Activated CD8-positive, alpha-beta memory T cell treated with anti-CD3 and anti-CD28 coated beads for 48 hours (primary cell): ENCODE results near the gene SNAP25.

Experiments
- DNase-seq, 3 experiments: peaks; one replicate each; pipeline ENCODE4 v3.0.0-alpha.2; 2020; ENCODE audit warnings: low read depth in 2 of 3, low spot score in 2 of 3

The SNAP25 gene

DNA sequence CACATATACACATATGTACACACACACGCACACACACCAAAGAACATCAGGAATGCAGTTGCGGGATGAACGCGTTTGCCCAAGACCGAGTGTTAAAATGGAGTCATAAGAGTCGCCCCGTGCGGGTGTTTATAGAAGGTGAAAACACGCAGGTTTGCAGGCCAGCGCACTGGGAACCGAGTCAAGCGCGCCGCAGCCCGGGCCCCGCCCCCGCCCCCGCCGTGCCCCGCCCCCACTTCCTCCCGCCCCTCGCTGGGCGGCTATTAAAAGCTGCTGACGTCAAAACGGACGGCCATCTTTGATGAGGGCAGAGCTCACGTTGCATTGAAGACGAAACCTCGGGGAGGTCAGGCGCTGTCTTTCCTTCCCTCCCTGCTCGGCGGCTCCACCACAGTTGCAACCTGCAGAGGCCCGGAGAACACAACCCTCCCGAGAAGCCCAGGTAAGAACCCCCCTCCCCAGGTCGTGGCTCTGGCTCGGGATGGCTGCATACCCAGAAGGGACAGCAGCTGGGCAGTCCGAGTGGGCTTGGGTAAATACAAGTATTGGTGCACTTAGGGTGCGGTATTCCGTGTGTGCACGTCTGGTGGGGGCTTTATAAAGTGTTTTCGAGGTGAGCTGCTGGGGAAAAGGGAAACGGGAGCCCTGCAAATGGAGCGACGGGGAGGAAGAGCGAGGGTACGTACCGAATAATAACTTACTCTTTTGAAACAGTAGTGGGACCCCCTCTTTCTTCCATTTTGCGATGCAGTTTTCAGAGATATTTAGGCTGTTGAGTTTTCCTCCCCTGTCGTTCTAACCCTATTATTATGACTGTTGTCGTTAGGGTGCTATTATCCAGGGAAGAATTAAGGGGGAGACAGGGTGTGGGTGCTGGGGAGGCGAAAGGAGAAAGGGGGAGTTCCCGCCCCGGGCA, at the start of gene SNAP25:
Gene SNAP25 (plus strand): TSS at position 295 of the 916 bp plus-strand sequence. CDS start 56,662 bp downstream, outside the sequence.
- DNase-seq = peak in 1 of 3 experiments; percentile 27

DNA sequence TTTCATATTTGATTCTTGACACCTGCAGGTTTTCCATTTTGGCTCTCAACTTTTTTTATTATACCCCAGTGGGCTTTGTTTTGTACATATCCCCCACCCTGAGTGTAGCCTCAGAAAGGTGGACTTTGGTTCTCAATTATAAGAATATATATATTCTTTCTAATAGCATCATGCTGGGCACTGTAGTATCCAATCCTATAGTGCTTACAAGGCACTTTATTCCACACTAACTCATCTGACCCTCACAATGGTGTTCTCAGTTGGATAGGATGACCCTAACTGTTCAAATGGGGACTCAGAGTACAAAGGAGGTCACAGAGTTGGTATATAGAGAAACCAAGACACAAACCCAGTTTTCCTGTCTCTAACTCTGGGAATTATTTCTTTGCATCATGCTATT, 48.9 kb upstream of the SNAP25 start:
- no peak for DNase-seq

DNA sequence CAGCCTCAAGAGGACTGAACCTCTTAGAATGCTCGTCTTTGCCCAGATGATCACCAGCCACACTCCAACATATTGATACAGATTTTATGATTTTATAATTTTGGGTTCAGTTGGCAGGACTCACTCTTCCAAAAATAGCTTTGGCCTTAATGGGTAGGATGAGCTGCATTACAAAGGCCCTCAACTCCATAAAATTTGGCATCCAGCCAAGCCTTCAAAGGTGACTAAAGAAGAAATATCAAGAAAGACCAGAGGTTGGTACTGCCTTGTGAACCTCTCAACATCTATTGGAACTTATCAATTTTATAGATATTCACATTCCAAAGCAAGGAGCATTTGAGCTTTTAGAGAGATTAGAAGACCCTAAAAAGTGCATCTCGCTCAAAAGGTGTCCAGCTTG, 48.4 kb upstream of the SNAP25 start:
- DNase-seq = no peak

DNA sequence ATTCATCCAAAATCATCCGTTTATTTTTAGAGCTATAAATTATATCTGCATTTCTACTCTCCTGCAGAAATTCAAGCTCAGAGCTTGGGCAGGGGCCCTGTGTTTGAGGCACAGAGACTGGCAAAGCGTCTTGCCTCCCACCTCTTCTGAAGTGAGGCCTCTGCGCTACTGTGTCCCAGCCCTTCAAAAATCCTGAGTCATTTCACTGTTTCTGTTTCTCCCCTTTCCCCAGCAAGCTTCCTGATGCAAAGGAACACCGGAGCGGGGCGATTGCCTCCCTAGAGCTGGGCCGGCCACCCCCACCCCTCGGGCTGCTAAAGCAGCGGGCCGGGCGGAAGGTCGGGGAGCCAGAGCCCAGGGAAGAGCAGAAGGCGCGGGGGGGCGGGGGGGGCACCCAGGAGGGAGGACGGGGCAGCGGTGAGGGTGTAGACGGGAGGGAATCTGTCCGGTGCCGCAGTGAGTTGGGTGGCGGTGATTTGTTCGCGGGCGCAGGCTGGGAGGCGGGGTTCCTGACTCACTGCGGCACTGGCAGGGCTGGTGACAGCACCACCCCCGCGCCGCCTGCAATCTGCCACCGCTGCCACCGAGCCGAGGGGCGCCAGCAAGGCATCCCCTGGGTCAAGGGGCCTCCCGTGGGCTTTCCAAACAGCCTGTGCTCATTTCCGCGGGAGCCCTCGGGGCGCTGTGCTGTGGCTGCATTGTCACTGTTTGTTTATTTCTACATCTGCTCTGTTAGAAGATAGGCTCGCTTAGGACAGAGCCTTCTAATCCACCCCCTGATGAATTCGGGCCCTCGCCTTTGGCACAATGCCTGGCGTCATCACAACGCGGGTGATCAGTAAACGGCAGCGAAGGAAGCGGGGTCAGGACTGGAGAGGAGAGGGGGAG, 46.5 kb upstream of the SNAP25 start:
- peak in 2 of 3 experiments; percentile 4 to 8 for DNase-seq

GRCh38 chr20:10172998-10173655, 45.5 kb upstream of the SNAP25 start:
- no peak for DNase-seq

- no peak for DNase-seq
Observed at GRCh38 chr20:10174400-10174799, 44.2 kb upstream of the SNAP25 start.

DNA sequence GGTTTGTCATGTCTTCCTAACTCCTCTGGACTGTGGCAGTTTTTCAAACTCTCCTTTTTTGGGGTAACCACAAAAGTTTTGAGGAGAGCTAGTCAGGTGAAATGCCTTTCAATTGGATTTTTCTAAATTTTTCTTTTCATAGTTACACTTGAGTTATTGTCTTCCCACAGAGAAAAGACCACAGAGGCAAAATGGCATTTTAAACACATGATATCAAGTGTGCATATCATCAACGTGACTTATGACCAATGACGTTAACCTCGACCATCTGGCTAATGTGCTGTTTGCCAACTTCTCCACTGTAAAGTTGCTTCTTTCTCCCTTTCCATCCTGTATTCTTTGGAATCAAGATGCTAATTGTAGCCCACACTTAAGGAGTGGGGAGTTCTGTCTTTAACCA, 41.3 kb upstream of the SNAP25 start:
- DNase-seq = no peak

DNA sequence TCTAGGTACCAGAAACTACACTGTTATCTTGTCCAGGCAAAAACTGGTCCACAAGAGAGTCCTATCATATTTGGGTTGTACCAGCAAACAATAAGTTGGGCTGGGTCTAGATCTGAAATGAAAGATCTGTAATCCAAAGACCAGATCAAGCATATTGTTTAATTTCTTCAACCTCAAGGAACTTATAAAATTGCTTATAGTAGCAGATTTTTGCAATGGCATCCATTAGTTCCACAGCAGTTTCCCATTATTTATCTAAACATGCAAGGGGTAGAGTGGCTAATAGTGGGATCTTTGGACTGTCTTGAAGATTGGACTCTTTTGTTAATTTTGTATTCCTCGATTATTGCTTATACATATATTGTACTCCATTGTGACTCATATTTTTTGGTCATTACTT, 40.5 kb upstream of the SNAP25 start:
- no peak for DNase-seq

DNA sequence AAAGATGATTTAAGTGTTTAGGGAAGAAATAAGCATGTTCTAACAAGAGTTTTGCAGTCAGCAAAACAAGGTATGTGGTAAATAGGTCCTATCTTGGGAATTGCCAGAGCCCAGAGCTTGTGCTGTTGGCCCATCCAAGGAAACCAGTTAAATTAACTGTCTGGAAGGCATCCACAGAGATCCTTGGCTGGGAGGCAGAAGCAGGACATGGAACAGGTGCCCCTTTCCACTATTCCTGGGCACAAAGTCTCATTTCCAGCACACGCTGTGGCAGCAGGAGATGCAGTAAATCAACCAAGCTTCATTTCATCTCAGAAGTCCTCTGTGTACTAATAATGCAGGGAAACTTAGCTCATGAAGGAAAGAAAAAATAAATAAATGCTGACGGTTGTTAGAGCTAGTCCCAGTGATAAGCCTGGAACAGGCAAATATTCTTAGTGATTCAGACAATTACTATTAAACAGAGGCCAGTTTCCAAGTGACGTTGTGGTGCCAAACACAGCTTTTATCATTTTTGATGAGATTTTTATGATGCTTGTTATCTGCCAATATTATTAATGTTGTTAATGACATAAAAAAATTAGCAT, 39.8 kb upstream of the SNAP25 start:
- DNase-seq = no peak

- DNase-seq = no peak
Observed at GRCh38 chr20:10179574-10180298, 38.9 kb upstream of the SNAP25 start.

- DNase-seq = no peak
Observed at GRCh38 chr20:10180651-10181235, 37.9 kb upstream of the SNAP25 start.

DNA sequence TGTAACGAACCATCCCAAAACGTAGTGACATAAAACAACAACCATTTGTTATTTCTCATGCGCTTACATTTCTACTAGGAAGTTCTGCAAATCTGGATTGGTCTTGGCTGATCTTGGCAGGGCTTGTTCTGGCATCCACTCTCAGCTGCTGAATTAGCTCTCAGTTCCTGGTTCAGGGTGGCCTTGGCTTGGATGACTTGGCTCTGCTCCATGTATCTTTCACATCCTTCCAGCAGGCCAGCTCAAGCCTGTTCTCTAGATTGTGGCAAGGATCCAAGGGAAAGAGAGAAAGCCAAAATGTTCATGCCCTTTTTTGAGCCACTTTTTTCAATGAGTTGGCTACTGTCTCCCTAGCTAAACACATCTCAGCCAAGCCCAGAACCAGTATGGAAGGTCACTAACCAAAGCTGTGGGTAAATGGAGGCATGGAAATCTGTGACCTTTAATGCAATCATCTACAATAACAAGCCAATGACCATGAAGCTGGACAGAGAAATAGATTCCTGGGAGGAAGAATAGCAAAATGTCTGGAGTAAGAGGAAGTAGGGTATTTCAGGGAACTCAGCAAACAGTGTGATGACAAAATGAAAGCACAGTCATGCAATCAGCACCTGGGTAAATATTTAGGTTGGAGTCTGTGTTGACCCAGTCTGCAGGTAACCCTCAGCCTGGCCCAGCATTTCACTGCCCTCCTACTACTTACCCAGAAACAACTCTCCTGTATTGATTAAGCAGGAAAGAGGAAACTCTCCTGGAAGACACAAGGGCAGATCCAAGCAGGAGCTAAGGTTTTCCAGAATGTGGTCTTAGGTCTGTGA, 32.7 kb upstream of the SNAP25 start:
- DNase-seq = no peak

DNA sequence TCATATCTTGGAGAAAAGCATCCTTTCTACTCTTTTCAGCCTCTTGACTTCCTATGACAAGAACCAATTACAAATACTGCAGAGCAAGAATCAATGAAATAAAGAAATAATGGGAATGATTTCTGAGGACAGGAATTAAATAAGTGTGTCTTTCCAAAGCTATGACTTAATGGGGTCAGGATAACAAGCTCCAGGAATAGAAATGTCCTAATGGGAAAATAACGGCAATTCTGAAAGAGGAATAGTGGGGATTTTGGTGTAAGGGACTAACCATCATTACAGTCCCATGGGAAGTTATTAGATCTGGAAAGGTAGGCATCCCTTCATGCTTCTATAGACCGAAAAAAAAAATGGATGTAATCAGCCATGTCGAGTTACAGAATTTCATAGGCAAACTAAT, 28.2 kb upstream of the SNAP25 start:
- DNase-seq = no peak

DNA sequence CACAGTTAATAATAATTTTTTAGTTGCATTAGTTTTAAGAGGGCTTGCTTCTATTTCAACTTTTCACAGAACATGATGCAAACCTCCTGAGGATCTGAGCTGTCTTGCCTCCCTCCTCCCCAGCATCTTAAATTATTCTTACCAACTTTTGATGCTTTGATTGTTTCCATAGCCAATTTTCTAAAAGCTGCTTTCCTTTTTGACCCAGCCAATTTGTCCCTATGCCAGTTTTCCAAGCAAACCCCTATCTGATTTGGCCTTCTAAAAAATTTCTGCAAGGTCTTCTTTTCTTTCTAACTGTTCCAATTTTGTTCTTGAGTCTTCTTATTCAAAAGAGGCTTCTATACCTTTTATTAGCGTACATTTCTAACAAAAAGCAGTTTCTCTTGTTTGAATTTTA, 26.5 kb upstream of the SNAP25 start:
- no peak for DNase-seq

DNA sequence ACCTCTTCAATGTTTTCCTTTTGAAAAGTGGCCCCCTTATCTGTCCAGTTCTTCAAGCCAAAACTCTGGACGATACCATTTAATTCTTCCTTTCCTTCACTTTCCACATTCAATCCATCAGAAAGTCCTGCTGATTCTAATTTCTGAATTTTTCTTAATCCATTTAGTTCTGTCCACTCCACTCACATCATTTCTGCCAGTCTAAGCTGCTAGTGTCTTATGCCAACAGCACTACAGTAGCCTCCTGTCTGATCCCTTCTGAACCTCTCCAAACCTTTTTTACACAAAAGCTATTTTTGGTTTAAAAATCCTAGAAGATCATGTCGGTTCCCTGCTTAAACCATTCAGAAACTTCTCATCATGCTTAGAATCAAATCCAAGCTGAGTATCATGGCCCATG, 24.5 kb upstream of the SNAP25 start:
- no peak for DNase-seq

DNA sequence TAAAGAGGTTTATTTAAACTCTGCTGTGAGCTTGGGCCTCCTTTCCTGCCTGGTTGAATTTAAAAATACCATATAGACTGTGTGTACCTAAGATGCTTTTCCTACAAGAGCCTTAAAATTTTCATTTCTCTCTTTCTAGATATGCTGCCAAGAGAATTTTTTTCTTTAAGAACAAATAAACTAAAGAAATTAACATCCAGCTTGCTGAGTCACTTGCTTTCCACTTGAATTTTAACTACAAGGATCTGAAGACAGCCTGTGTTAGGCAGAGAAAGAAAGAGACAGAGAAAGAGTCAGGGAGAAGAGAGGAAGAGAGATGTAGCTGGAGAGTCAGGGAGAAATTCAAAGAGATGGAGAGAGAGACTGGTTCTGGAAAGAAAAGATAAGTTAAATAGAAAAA, 18.3 kb upstream of the SNAP25 start:
- no peak for DNase-seq

DNA sequence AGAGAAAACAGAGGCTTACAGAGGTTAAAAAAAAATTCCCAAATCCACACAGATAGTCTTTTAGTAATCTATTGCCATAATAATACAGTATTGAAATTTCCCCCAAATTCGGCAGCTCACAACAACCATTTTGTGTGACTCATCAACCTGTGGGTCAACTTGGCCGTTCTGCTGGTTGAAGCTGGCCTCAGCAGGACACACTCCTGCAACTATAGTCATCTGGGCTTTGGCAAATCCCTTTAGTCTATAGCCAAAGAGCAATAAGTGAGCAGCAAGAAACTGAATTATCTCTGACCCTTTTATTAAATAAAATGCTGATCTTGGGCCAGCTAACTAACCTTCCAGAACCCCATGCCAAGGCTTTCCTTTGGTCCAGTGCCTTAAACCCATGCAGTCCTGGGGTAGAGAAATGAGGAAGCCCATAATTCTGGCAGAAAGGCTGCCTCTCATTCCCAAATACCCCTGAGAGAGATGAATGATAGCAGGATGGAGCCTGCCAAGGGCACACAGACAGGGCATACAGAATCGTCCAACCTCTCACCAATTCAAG, 17.2 kb upstream of the SNAP25 start:
- no peak for DNase-seq

- DNase-seq = no peak
Observed at GRCh38 chr20:10209091-10209490, 9.5 kb upstream of the SNAP25 start.

- no peak for DNase-seq
Observed at GRCh38 chr20:10213526-10213925, 5.1 kb upstream of the SNAP25 start.
